ENCODE measurements around the gene SPANXD.

The SPANXD gene

DNA sequence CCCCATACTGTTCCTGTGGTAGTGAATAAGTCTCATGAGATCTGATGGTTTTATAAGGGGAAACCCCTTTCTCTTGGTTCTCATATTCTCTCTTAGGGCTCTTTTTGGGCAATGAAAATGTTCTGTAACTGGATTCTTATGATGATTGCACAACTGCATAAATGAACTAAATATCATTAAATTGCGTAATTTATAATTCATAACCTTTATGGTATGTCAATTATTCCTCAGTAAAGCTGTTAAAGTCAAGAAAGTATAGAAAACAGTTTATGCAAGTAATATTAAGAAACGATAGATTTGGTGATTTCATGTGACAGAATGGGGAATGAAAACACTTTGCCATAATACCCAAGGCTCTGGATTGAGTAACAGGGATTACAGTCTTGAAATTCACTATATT is 33.5 kb upstream of the SPANXD start:
- H2AFZ ChIP-seq (ENCODE audit: insufficient read depth, low read length, poor library complexity) = no peak overlapping the region
- H3K79me2 ChIP-seq (ENCODE audit: control insufficient read depth, insufficient read depth, low read length, poor library complexity) = no peaks in the 10 kb centered on the region
- H4K8ac ChIP-seq (ENCODE audit: low read depth, low read length) = no peak overlapping the region
- no peak overlapping the region for H3K4ac ChIP-seq (ENCODE audit: low read depth, low read length)
- no CpG with 5 or more reads among the region's 2 CpGs for WGBS (ENCODE audit: extremely low coverage, insufficient coverage, insufficient read length)
- H3K9me3 ChIP-seq (ENCODE audit: insufficient read depth, low read depth, low read length) = no peaks in the 10 kb centered on the region
- no peak overlapping the region for H2AK5ac ChIP-seq (ENCODE audit: low read length)
- no peaks in the 10 kb centered on the region for H3K36me3 ChIP-seq (ENCODE audit: control insufficient read depth in 1 of 2, insufficient read depth in 2 of 2, low read length in 2 of 2)
- H2BK12ac ChIP-seq (ENCODE audit: low read length) = no peak overlapping the region
- no peak overlapping the region for H3K4me3 ChIP-seq (ENCODE audit: low read depth, low read length)
- H2BK5ac ChIP-seq (ENCODE audit: low read depth, low read length, poor library complexity) = no peak overlapping the region
- no peak overlapping the region for H4K91ac ChIP-seq (ENCODE audit: low read depth, low read length)
- no peak for DNase-seq
- H3K4me2 ChIP-seq (ENCODE audit: low read length) = no peak overlapping the region
- H3K18ac ChIP-seq (ENCODE audit: low read length) = no peak overlapping the region
- H3K14ac ChIP-seq (ENCODE audit: low read length) = no peak overlapping the region
- H3K79me1 ChIP-seq (ENCODE audit: low read length) = no peaks in the 10 kb centered on the region
- H3K27me3 ChIP-seq (ENCODE audit: insufficient read depth, low read length) = no peaks in the 10 kb centered on the region
- no peak overlapping the region for H2BK120ac ChIP-seq (ENCODE audit: insufficient read depth, low read length, poor library complexity)
- no peaks in the 10 kb centered on the region for H3K4me1 ChIP-seq (ENCODE audit: control insufficient read depth in 1 of 2, insufficient read depth in 2 of 2, low read length in 2 of 2)
- no peak overlapping the region for H3K27ac ChIP-seq (ENCODE audit: low read depth, low read length)
- no peak overlapping the region for H3K23ac ChIP-seq (ENCODE audit: low read length)
- no peak overlapping the region for H3K9ac ChIP-seq (ENCODE audit: low read length)
- no peak overlapping the region for H4K12ac ChIP-seq (ENCODE audit: low read depth, low read length)

DNA sequence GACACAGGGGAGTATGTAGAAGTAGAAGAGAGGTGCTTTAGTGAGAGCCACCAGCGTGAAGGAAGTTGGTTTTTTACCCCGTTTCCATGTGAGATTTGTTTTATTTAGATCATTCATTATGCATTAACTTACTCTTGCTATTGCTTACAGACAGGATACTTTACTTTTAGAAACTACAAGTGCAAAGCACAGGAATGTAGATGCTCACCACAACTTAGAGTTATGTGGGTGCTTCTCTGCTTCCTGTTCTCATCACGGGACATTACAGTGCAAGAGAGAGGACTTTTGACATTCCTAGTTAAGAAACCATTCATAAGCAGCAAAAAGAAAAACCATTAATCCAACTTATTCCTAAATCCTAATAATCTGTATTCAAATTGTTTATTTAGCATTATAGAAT is 25.6 kb upstream of the SPANXD start:
- no peak overlapping the region for H2AFZ ChIP-seq (ENCODE audit: insufficient read depth, low read length, poor library complexity)
- no peak overlapping the region for H3K14ac ChIP-seq (ENCODE audit: low read length)
- H3K36me3 ChIP-seq (ENCODE audit: control insufficient read depth in 1 of 2, insufficient read depth in 2 of 2, low read length in 2 of 2) = no peaks in the 10 kb centered on the region
- no CpG with 5 or more reads among the region's 3 CpGs for WGBS (ENCODE audit: extremely low coverage, insufficient coverage, insufficient read length)
- H2BK12ac ChIP-seq (ENCODE audit: low read length) = no peak overlapping the region
- H3K18ac ChIP-seq (ENCODE audit: low read length) = no peak overlapping the region
- no peaks in the 10 kb centered on the region for H3K79me1 ChIP-seq (ENCODE audit: low read length)
- no peaks in the 10 kb centered on the region for H3K79me2 ChIP-seq (ENCODE audit: control insufficient read depth, insufficient read depth, low read length, poor library complexity)
- no peak overlapping the region for H3K9ac ChIP-seq (ENCODE audit: low read length)
- no peak overlapping the region for H3K4me2 ChIP-seq (ENCODE audit: low read length)
- no peak overlapping the region for H4K12ac ChIP-seq (ENCODE audit: low read depth, low read length)
- no peak overlapping the region for H3K4ac ChIP-seq (ENCODE audit: low read depth, low read length)
- no peak overlapping the region for H4K8ac ChIP-seq (ENCODE audit: low read depth, low read length)
- no peak for DNase-seq
- no peak overlapping the region for H2BK5ac ChIP-seq (ENCODE audit: low read depth, low read length, poor library complexity)
- H3K4me3 ChIP-seq (ENCODE audit: low read depth, low read length) = no peak overlapping the region
- H2BK120ac ChIP-seq (ENCODE audit: insufficient read depth, low read length, poor library complexity) = no peak overlapping the region
- no peaks in the 10 kb centered on the region for H3K4me1 ChIP-seq (ENCODE audit: control insufficient read depth in 1 of 2, insufficient read depth in 2 of 2, low read length in 2 of 2)
- H3K27ac ChIP-seq (ENCODE audit: low read depth, low read length) = no peak overlapping the region
- no peak overlapping the region for H3K23ac ChIP-seq (ENCODE audit: low read length)
- no peak overlapping the region for H4K91ac ChIP-seq (ENCODE audit: low read depth, low read length)
- no peak overlapping the region for H2AK5ac ChIP-seq (ENCODE audit: low read length)
- no peaks in the 10 kb centered on the region for H3K27me3 ChIP-seq (ENCODE audit: insufficient read depth, low read length)
- H3K9me3 ChIP-seq (ENCODE audit: insufficient read depth, low read depth, low read length) = no peaks in the 10 kb centered on the region

DNA sequence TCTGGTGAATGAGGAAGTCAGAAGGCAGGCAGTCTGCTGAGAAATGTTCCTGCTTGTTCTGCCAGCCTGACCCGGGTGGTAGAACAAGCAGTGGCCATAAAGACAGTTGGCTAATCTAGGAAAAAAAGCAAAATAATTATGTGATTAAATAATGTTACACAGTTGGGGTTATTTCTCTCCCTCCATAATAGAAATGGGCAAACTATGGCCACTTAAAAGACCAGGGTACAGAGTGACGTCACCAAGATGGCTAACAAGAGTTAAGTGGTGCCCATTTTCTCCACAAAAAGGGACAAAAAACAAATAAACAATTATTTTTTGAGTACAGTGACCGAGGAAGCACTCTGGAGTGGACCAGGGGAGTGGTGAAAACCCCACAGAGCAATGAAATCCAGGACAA is 16.1 kb upstream of the SPANXD start:
- Histone ChIP-seq H3K9ac (ENCODE audit: low read length) (no peak overlapping the region), H3K4ac (ENCODE audit: low read depth, low read length) (no peak overlapping the region), H2BK120ac (ENCODE audit: insufficient read depth, low read length, poor library complexity) (no peak overlapping the region), H4K8ac (ENCODE audit: low read depth, low read length) (no peak overlapping the region), H3K79me2 (ENCODE audit: control insufficient read depth, insufficient read depth, low read length, poor library complexity) (no peaks in the 10 kb centered on the region), H3K27me3 (ENCODE audit: insufficient read depth, low read length) (no peaks in the 10 kb centered on the region), H2BK5ac (ENCODE audit: low read depth, low read length, poor library complexity) (no peak overlapping the region), H3K27ac (ENCODE audit: low read depth, low read length) (no peak overlapping the region), H4K91ac (ENCODE audit: low read depth, low read length) (no peak overlapping the region), H2BK12ac (ENCODE audit: low read length) (no peak overlapping the region), H3K9me3 (ENCODE audit: insufficient read depth, low read depth, low read length) (no peaks in the 10 kb centered on the region), H3K36me3 (ENCODE audit: control insufficient read depth in 1 of 2, insufficient read depth in 2 of 2, low read length in 2 of 2) (no peaks in the 10 kb centered on the region), H3K4me2 (ENCODE audit: low read length) (no peak overlapping the region), H3K79me1 (ENCODE audit: low read length) (no peaks in the 10 kb centered on the region), H3K23ac (ENCODE audit: low read length) (no peak overlapping the region), H2AK5ac (ENCODE audit: low read length) (no peak overlapping the region), H3K4me3 (ENCODE audit: low read depth, low read length) (no peak overlapping the region), H4K12ac (ENCODE audit: low read depth, low read length) (no peak overlapping the region), H2AFZ (ENCODE audit: insufficient read depth, low read length, poor library complexity) (no peak overlapping the region), H3K14ac (ENCODE audit: low read length) (no peak overlapping the region), H3K18ac (ENCODE audit: low read length) (no peak overlapping the region), H3K4me1 (ENCODE audit: control insufficient read depth in 1 of 2, insufficient read depth in 2 of 2, low read length in 2 of 2) (no peaks in the 10 kb centered on the region)
- no peak for DNase-seq
- no CpG with 5 or more reads among the region's 3 CpGs for WGBS (ENCODE audit: extremely low coverage, insufficient coverage, insufficient read length)

DNA sequence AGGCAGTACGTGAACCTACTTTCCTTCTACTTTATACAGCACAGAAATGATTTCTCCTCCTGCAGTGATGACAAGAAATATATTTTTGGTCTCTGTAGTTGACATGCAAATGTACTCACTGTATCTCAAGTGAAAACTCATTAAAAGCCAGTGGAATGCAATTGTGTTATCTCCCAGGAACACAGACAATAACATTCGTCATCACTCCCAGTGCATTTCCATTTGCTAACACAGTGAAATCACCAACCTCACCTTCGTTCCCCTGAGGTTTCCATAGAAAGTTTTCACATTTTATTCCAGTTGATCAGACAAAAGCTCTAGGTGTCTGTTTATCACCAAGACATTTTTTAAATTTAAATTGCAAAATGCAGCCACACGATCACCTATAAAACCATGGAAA is 2.5 kb upstream of the SPANXD start:
- Histone ChIP-seq H2BK120ac (ENCODE audit: insufficient read depth, low read length, poor library complexity) (no peak overlapping the region), H3K27ac (ENCODE audit: low read depth, low read length) (no peak overlapping the region), H3K4me3 (ENCODE audit: low read depth, low read length) (no peak overlapping the region), H3K36me3 (ENCODE audit: control insufficient read depth in 1 of 2, insufficient read depth in 2 of 2, low read length in 2 of 2) (no peaks in the 10 kb centered on the region), H3K18ac (ENCODE audit: low read length) (no peak overlapping the region), H2BK5ac (ENCODE audit: low read depth, low read length, poor library complexity) (no peak overlapping the region), H3K4me2 (ENCODE audit: low read length) (no peak overlapping the region), H3K9ac (ENCODE audit: low read length) (no peak overlapping the region), H3K23ac (ENCODE audit: low read length) (no peak overlapping the region), H3K79me2 (ENCODE audit: control insufficient read depth, insufficient read depth, low read length, poor library complexity) (no peaks in the 10 kb centered on the region), H2AFZ (ENCODE audit: insufficient read depth, low read length, poor library complexity) (no peak overlapping the region), H3K79me1 (ENCODE audit: low read length) (no peaks in the 10 kb centered on the region), H3K27me3 (ENCODE audit: insufficient read depth, low read length) (no peaks in the 10 kb centered on the region), H3K4me1 (ENCODE audit: control insufficient read depth in 1 of 2, insufficient read depth in 2 of 2, low read length in 2 of 2) (no peaks in the 10 kb centered on the region), H4K8ac (ENCODE audit: low read depth, low read length) (no peak overlapping the region), H3K4ac (ENCODE audit: low read depth, low read length) (no peak overlapping the region), H2AK5ac (ENCODE audit: low read length) (no peak overlapping the region), H2BK12ac (ENCODE audit: low read length) (no peak overlapping the region), H4K91ac (ENCODE audit: low read depth, low read length) (no peak overlapping the region), H4K12ac (ENCODE audit: low read depth, low read length) (no peak overlapping the region), H3K14ac (ENCODE audit: low read length) (no peak overlapping the region), H3K9me3 (ENCODE audit: insufficient read depth, low read depth, low read length) (no peaks in the 10 kb centered on the region)
- no CpG with 5 or more reads among the region's 4 CpGs for WGBS (ENCODE audit: extremely low coverage, insufficient coverage, insufficient read length)
- DNase-seq = no peak
